Esophagus muscularis mucosa (tissue), 4 donors: ENCODE results near the gene ADAMTS6.

Source experiments
- EP300 ChIP-seq: sonication (generic); formaldehyde crosslinking; IDR thresholded peaks from one replicate; pipeline ENCODE4 v1.6.1; 2017; ENCODE audit warnings: antibody characterized with exemption
- POLR2A ChIP-seq: fragments of 450-650 bp; IDR thresholded peaks from one replicate; pipeline ENCODE4 v1.6.1; 2017; ENCODE audit warnings: antibody characterized with exemption, moderate library complexity, mild to moderate bottlenecking, low read depth
- POLR2AphosphoS5 ChIP-seq, 2 donors: sonication (generic); formaldehyde crosslinking; IDR thresholded peaks; one replicate each; pipeline ENCODE4 v1.6.1; 2017; ENCODE audit warnings: antibody characterized with exemption in 2 of 2
- TF ChIP-seq, protein P1 (sequence below), 3 experiments: fragments of 200-600 bp in 2 of 3; fragments of 450-650 bp in 1 of 3; sonication (generic) in 2 of 3; IDR thresholded peaks; one replicate each; pipeline ENCODE4 v1.5.1; 2017 to 2019; ENCODE audit warnings: antibody characterized with exemption in 3 of 3, mild to moderate bottlenecking in 2 of 3, moderate library complexity in 1 of 3

GRCh38 chr5:65474130-65474711 is 7.5 kb downstream of the ADAMTS6 start:
- TF ChIP-seq, protein P1, sequence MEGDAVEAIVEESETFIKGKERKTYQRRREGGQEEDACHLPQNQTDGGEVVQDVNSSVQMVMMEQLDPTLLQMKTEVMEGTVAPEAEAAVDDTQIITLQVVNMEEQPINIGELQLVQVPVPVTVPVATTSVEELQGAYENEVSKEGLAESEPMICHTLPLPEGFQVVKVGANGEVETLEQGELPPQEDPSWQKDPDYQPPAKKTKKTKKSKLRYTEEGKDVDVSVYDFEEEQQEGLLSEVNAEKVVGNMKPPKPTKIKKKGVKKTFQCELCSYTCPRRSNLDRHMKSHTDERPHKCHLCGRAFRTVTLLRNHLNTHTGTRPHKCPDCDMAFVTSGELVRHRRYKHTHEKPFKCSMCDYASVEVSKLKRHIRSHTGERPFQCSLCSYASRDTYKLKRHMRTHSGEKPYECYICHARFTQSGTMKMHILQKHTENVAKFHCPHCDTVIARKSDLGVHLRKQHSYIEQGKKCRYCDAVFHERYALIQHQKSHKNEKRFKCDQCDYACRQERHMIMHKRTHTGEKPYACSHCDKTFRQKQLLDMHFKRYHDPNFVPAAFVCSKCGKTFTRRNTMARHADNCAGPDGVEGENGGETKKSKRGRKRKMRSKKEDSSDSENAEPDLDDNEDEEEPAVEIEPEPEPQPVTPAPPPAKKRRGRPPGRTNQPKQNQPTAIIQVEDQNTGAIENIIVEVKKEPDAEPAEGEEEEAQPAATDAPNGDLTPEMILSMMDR (IDR thresholded peaks at IDR 0.05), result no peak
- no peak for TF ChIP-seq POLR2AphosphoS5 (IDR thresholded peaks at IDR 0.05)
- no peak for TF ChIP-seq POLR2A
- TF ChIP-seq EP300, result no peak
